OCI-LY3 (cell line): Measurements from ENCODE around the gene RRP36.

Source experiments
- H2AFZ ChIP-seq: fragments of 200-600, 300-600 bp; shearing (Covaris generic); 2 replicates; pipeline ENCODE4 v1.6.0; 2014; ENCODE audit warnings: antibody characterized with exemption, low read depth, low read length
- H3K27ac ChIP-seq: fragments of 200-600, 300-600 bp; sonication (generic); 2 replicates; pipeline ENCODE4 v1.5.1; 2014; ENCODE audit warnings: mild to moderate bottlenecking, low read length, moderate library complexity, mixed read lengths
- H3K27me3 ChIP-seq: fragments of 200-600, 300-600 bp; sonication (generic); 2 replicates; pipeline ENCODE4 v1.6.1; 2014; ENCODE audit warnings: low read depth, low read length, mixed read lengths
- H3K36me3 ChIP-seq: fragments of 200-600, 300-600 bp; sonication (generic); replicated peaks from 2 replicates; pipeline ENCODE3; 2014; ENCODE audit warnings: low read depth, low read length, mixed read lengths
- H3K4me1 ChIP-seq: fragments of 300-600, 200-600 bp; sonication (generic); 2 replicates; pipeline ENCODE4 v1.6.1; 2014; ENCODE audit warnings: low read length, mixed read lengths
- H3K4me2 ChIP-seq: fragments of 200-600, 300-600 bp; sonication (generic); 2 replicates; pipeline ENCODE4 v1.6.1; 2014; ENCODE audit warnings: low read length, mixed read lengths
- H3K4me3 ChIP-seq: fragments of 300-600, 200-600 bp; sonication (generic); 2 replicates; pipeline ENCODE4 v1.5.1; 2014; ENCODE audit warnings: antibody characterized with exemption, mild to moderate bottlenecking, low read length, moderate library complexity
- H3K79me2 ChIP-seq: fragments of 300-600, 200-600 bp; shearing (Covaris generic); 2 replicates; pipeline ENCODE4 v1.6.1; 2014; ENCODE audit warnings: mild to moderate bottlenecking, low read length, mixed read lengths
- H3K9ac ChIP-seq: fragments of 300-600, 200-600 bp; shearing (Covaris generic); 2 replicates; pipeline ENCODE4 v1.6.0; 2014; ENCODE audit warnings: mild to moderate bottlenecking, low read length, moderate library complexity
- H3K9me3 ChIP-seq: fragments of 200-600, 300-600 bp; shearing (Covaris generic); 2 replicates; pipeline ENCODE4 v1.6.1; 2014; ENCODE audit warnings: low read length, mixed read lengths; ENCODE audit not compliant: insufficient read depth
- H4K20me1 ChIP-seq: fragments of 200-600, 300-600 bp; sonication (generic); 2 replicates; pipeline ENCODE4 v1.6.1; 2016; ENCODE audit warnings: low read length, mixed read lengths; ENCODE audit not compliant: insufficient read depth
- EZH2phosphoT487 ChIP-seq: fragments of 200-600 bp; shearing (Covaris generic); IDR thresholded peaks from 2 replicates; pipeline ENCODE4 v1.6.1; 2018; ENCODE audit warnings: antibody characterized with exemption, mixed run types, low read depth
- TF ChIP-seq, protein P1 (sequence below): fragments of 200-600, 300-600 bp; sonication (generic); IDR thresholded peaks from 2 replicates; pipeline ENCODE4 v1.5.1; 2014; ENCODE audit warnings: antibody characterized with exemption, low read length, low read depth

The RRP36 gene

DNA sequence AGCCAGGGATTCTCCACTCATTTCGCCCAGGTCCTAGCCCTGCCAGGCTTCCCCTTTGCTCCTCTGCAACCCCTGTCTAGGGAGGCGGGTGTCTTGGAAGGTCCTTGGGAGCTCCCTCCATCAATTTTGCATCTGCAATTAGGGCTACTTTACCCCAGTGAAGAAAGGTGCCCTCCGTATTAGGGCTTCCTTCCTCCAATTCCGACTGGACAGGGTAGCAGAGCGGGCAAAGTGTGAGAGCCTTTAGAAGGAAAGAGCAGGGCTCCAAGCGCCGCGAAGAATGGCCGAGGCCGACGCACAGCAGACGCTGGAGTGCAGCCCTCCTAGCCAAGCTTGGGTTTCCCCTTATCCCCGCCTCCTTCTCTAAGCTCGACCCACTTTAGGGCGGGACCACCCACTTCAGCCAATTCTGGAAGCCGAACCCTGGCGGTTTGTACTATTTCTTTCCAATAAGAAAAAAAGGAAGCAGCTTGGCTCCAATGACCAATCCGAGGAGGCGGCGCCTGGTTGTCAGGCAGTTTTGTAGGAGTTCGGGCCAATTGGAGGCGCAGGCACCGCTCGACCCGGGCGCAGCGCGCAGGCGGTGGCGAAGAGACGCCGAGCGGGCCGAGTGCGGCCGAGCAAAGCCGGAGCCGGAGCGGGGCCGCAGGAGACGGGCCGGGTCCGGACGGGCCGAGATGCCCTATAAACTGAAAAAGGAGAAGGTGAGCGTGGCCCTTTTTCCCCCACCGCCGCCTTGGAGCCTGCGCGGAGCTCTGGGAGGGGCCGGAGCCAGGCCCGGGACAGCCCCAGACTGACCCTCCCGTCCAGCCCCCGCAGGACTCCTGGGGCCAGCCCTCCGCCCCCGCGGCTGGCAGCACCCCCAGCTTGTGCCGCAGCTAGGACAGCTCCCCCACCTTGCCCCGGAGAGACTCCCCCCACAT, 37.2 kb upstream of the RRP36 start, which contains the start of gene PPP2R5D:
Gene PPP2R5D (plus strand): TSS at position 570 of the 923 bp plus-strand sequence. CDS start 108 bp downstream, at position 678.
- Histone ChIP-seq H3K4me3 (peak within 1 kb of the TSS; percentile 90), H3K9ac (peak within 1 kb of the TSS; percentile 93), H3K27ac (peak within 1 kb of the TSS; percentile 40), H3K79me2 (peaks cover 23% of the 10 kb centered on the region), H3K36me3 (peaks cover 18% of the 10 kb centered on the region), H3K4me1 (peaks cover 16% of the 10 kb centered on the region), H3K9me3 (no peaks in the 10 kb centered on the region), H2AFZ (peak within 1 kb of the TSS; percentile 90), H4K20me1 (0 out of 2 replicates have a peak, but pooled peaks cover 4% of the 10 kb centered on the region), H3K4me2 (peak within 1 kb of the TSS; percentile 97), H3K27me3 (no peaks in the 10 kb centered on the region)
- no peak for TF ChIP-seq EZH2phosphoT487

DNA sequence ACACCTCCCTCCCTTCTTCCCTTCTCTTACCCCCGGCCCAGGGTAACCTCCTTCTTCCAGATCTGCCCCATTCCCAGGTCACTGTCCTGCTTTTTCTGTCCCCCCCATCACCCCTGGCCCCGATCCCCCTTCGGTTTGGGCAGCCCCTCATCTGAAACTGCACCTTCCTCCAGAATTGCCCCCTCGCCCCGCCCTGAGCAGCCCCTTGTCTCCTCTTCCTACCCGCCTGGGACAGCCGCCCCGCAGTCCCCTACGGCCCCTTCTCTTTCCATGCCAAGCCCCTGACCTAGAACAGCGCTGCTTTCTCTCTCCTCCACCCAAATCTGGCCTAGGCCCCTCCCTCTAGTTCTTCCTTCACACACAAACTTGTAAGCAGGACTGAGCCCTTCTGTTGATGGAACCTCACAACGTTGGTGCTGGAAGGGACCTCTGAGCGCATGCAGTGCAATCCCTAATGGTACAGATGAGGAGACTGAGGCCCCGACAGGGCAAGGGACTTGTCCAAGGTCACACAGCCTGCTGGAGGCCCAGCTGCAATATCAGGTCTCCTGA, 36.4 kb upstream of the RRP36 start:
- H3K79me2 ChIP-seq: peaks cover 21% of the 10 kb centered on the region
- H3K9me3 ChIP-seq: no peaks in the 10 kb centered on the region
- H3K27ac ChIP-seq: peak overlapping the region; percentile 40
- peak overlapping the region; percentile 93 for H3K9ac ChIP-seq
- peak overlapping the region; percentile 86 for H3K4me2 ChIP-seq
- no peaks in the 10 kb centered on the region for H3K27me3 ChIP-seq
- peak overlapping the region; percentile 90 for H3K4me3 ChIP-seq
- TF ChIP-seq, protein P1, sequence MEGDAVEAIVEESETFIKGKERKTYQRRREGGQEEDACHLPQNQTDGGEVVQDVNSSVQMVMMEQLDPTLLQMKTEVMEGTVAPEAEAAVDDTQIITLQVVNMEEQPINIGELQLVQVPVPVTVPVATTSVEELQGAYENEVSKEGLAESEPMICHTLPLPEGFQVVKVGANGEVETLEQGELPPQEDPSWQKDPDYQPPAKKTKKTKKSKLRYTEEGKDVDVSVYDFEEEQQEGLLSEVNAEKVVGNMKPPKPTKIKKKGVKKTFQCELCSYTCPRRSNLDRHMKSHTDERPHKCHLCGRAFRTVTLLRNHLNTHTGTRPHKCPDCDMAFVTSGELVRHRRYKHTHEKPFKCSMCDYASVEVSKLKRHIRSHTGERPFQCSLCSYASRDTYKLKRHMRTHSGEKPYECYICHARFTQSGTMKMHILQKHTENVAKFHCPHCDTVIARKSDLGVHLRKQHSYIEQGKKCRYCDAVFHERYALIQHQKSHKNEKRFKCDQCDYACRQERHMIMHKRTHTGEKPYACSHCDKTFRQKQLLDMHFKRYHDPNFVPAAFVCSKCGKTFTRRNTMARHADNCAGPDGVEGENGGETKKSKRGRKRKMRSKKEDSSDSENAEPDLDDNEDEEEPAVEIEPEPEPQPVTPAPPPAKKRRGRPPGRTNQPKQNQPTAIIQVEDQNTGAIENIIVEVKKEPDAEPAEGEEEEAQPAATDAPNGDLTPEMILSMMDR: no peak
- no peak for TF ChIP-seq EZH2phosphoT487
- peaks cover 25% of the 10 kb centered on the region for H3K36me3 ChIP-seq
- peaks cover 10% of the 10 kb centered on the region for H3K4me1 ChIP-seq
- 0 out of 2 replicates have a peak, but pooled peaks cover 4% of the 10 kb centered on the region for H4K20me1 ChIP-seq
- H2AFZ ChIP-seq: peak overlapping the region; percentile 66; the same call in 1 of the 2 replicates

DNA sequence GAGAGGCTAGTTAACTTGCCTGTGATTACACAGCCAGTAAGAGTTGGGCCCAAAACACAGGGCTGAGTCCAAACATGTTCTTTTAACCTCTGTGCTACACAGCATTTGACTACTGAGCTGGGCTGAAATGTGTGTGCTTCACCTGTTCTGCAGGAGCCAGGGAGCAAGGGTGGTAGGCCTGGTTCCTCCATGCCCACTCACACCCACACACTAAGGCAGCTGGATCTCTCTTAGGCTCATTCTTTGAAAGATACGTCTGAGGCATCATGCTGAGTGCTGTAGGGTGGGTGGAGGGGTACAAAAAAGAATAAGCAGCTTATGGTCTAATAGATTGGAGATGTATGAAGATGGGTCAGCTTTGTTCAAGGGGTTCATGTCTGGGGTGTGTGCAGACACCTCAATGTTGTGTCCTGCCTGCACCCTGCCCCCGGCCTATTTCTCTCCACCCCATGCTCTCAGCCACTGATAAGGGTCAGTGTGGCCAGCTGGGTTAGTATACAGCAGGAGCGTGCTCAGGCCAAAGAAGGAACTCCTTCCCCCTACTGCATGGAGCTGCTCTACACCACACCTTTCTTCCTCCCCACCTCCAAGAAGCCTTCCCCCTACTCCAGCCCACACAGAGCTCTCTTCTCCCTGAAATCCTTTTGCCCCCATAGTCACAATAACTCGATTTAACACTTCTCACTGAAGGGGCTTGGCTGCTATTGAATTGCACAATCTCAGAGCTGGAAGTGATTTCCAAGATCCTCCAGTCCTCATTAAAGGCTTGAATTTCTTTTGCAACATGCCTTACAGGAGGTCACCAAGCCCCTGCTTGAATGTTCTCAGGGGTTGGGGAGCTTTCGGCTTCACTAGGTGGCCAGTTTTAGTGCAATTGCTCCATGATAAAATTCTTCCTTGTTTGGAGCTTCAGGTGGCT, 33.6 kb upstream of the RRP36 start:
- H3K27me3 ChIP-seq: no peaks in the 10 kb centered on the region
- no peaks in the 10 kb centered on the region for H3K9me3 ChIP-seq
- H3K9ac ChIP-seq: no peak overlapping the region
- no peak overlapping the region for H3K4me2 ChIP-seq
- no peak overlapping the region for H2AFZ ChIP-seq
- peaks cover 21% of the 10 kb centered on the region for H3K79me2 ChIP-seq
- H3K36me3 ChIP-seq: peaks cover 29% of the 10 kb centered on the region
- TF ChIP-seq EZH2phosphoT487: no peak
- TF ChIP-seq, protein P1: no peak
- H3K27ac ChIP-seq: no peak overlapping the region
- no peak overlapping the region for H3K4me3 ChIP-seq
- H4K20me1 ChIP-seq: 0 out of 2 replicates have a peak, but pooled peaks cover 4% of the 10 kb centered on the region
- peaks cover 9% of the 10 kb centered on the region for H3K4me1 ChIP-seq

DNA sequence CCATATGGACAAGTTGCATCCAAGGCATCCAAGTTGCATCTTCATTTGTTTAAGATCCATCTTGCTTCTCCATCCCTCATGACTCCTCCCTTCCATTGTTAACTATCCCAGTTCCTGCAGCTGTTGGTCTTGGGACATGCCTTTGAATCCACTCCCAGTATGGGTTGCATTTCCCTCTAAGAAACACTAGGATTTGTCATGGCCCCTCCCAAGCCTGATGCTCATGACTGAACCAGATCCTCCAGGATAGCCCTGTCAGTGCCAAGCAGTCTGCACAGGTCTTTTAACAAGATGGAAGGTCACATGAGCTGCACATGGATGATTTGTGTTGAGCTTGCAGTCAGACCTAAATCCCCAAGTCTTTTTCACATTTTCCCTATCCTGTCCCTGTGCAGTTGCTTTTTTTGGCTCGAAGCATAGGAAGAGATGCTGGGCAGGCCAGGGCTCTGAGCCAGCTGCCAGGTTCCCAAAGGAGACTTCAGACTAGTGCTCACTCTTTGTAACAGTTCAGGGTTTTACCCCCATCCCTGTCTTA, 32.9 kb upstream of the RRP36 start:
- Histone ChIP-seq H3K9me3 (no peaks in the 10 kb centered on the region), H2AFZ (no peak overlapping the region), H3K36me3 (peaks cover 32% of the 10 kb centered on the region), H4K20me1 (0 out of 2 replicates have a peak, but pooled peaks cover 4% of the 10 kb centered on the region), H3K4me2 (no peak overlapping the region), H3K27ac (no peak overlapping the region), H3K27me3 (no peaks in the 10 kb centered on the region), H3K4me1 (peaks cover 9% of the 10 kb centered on the region), H3K4me3 (no peak overlapping the region), H3K9ac (no peak overlapping the region), H3K79me2 (peaks cover 21% of the 10 kb centered on the region)
- TF ChIP-seq, protein P1: no peak
- no peak for TF ChIP-seq EZH2phosphoT487
